Activated CD8-positive, alpha-beta memory T cell treated with anti-CD3 and anti-CD28 coated beads for 1 hour (primary cell): ENCODE data around the gene PLA2G6.

Source experiments
- DNase-seq, 2 donors: peaks; one replicate each; pipeline ENCODE4 v3.0.0-alpha.2; 2020; ENCODE audit warnings: low read depth in 1 of 2; ENCODE audit errors: extremely low read depth in 1 of 2

PLA2G6 gene

GRCh38 chr22:38215156-38216038, 33.8 kb upstream of the PLA2G6 start:
- DNase-seq, result no peak

GRCh38 chr22:38214302-38215056, 32.8 kb upstream of the PLA2G6 start:
- peak; percentile 32 to 54 for DNase-seq

- DNase-seq, result no peak
Measured at GRCh38 chr22:38213990-38214301, 32.3 kb upstream of the PLA2G6 start.

- DNase-seq, result no peak
Measured at GRCh38 chr22:38213319-38213989, 31.8 kb upstream of the PLA2G6 start.

GRCh38 chr22:38212442-38212841, 30.8 kb upstream of the PLA2G6 start:
- DNase-seq, result no peak

GRCh38 chr22:38211556-38211955, 29.9 kb upstream of the PLA2G6 start:
- no peak for DNase-seq

- no peak for DNase-seq
Measured at GRCh38 chr22:38208551-38208968, 26.9 kb upstream of the PLA2G6 start.

- no peak for DNase-seq
Measured at GRCh38 chr22:38207898-38208432, 26.3 kb upstream of the PLA2G6 start.

GRCh38 chr22:38205261-38206128, 23.9 kb upstream of the PLA2G6 start:
- DNase-seq, result no peak

- DNase-seq, result no peak
Measured at GRCh38 chr22:38204784-38205183, 23.2 kb upstream of the PLA2G6 start.

GRCh38 chr22:38203855-38204514, 22.4 kb upstream of the PLA2G6 start:
- DNase-seq, result no peak

- no peak for DNase-seq
Measured at GRCh38 chr22:38203090-38203810, 21.6 kb upstream of the PLA2G6 start.

GRCh38 chr22:38202437-38203089, 20.9 kb upstream of the PLA2G6 start:
- no peak for DNase-seq

GRCh38 chr22:38201711-38202436, 20.2 kb upstream of the PLA2G6 start, which contains the start of gene MAFF:
Gene MAFF (plus strand): TSS chr22:38201994. CDS start chr22:38213854, 11,860 bp downstream.
- peak; percentile 78 to 84 for DNase-seq

GRCh38 chr22:38201371-38201710, 19.7 kb upstream of the PLA2G6 start:
- no peak for DNase-seq

- DNase-seq, result no peak
Measured at GRCh38 chr22:38199826-38200559, 18.4 kb upstream of the PLA2G6 start.

- no peak for DNase-seq
Measured at GRCh38 chr22:38196791-38197419, 15.3 kb upstream of the PLA2G6 start.
